GM20431 (cell line): ENCODE data around the gene MATCAP1.

Experiments used
- in situ Hi-C: fragments of 300-500 bp; cut with MseI, MboI; formaldehyde crosslinking; loops from one replicate; pipeline ENCODE4 v1.15.0; 2020; ENCODE audit warnings: low sequenced_read_pairs; ENCODE audit not compliant: unreplicated experiment

The MATCAP1 gene

DNA sequence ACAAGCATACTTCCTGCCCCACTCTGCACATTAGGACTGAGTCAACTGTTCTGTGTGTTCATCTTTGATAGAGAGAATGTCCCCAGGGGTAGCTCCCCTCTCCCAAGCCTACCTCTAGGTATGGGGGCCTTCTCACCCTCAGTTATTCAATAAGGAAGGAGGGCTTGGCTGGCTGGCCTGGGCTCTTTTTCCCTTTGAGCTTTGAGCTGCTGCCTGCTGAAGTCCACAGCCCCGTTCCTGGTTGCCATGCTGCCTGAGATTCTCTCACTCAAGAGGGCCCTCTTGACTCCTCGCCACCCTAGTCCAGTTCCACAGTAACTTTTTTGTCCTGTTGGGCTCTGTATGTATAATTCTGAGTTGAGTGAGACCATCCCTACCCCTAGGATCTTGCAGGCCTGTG is 38.0 kb downstream of the MATCAP1 start:
- in situ Hi-C loops, result no loop called here

DNA sequence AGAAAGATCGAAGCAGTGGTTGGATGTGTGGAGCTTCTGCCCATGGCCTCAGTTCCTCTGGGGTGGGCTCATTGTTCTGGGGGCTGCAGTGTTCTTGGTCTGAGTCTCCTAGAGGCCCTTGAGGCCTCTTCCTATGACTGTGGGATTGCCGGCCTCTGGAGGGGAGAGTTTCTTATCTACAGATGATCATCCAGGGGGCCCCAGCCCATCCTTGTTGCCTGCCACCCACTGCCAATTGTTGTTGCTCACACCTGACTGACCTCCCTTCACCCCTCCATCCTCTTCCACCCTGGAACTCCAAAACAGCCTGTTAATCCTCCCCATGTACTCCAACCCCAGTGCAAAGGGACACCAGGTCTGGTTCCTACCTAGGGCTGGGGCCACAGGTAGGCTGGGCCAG is 38.8 kb downstream of the MATCAP1 start:
- in situ Hi-C loops, result no loop called here

DNA sequence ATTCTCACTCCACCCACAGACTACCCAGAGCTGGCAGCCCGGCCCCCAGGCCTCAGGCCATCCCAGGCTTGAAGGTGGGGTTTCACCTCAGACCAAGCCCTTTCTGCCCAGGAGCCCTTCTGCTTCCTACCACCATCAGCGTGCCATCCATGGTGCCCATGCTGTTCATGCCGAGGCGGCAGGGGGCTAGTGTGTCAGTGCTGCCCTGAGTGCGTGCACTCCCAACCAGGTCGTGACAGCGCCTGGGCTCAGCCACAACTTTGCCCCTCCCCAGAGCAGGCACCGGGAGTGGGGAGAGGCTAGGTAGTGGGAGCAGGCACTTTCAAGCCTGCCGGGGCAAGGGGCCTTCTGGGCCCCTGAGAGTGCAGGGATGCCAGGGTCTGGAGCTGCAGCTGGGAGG is 41.4 kb downstream of the MATCAP1 start:
- in situ Hi-C loops, result no loop called here

DNA sequence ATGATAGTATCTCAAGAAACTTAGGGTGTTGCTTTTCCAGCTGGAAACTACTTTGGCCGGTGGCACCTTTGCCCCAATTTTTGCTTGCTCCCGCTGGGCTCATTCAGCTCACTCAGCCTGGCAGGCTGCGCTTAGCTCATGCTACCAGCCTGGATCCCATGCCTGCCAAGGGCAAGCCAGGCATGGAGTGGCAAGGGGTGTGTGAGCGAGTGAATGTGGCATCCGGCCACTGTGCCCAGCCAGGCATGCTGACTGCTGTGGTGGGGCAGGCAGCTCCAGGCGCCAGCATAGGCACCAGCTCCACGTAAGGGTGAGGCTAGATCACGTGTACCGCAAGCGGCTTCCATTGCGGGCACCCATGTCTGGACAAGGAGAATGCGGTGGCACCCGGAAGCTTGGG is 42.4 kb downstream of the MATCAP1 start:
- in situ Hi-C loops, result no loop called here

DNA sequence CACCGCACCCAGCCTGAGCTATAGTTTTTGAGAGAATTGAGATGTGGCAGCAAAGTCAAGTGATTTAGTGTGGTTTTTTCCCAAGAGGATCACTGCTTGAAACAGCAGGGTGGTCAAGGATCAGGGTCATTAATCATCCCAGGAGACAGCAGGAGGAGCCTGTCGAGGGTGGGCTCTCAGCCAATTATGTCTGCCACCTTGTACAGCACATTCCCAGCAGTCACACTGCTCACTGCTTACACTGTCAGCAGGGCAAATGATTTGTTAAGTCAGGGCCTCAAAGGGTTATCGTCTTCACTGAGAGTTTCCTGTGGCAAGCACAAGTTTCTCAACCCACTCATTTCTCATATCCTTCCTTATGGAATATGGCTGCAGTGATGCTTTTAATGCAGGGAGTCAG is 46.2 kb downstream of the MATCAP1 start:
- in situ Hi-C loops, result no loop called here

DNA sequence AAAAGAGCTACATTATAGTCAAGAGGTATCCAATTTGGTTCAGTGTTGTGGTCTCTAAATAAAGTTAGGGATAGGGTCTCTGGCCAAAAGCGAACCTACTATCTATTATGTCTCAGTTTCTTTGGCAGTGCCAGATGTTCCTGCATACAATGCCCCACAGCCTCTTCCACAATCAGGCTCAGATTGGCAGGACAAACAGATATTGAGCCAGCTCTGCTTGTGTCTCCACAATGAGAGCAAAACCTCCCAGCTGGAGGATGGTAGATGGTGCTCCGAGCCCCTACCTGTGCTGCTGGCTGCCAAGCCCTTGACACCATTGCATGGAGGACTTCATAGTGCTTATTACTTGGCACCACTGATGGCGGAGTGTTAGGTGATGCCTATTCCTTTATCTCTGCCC is 54.3 kb downstream of the MATCAP1 start:
- in situ Hi-C loops, result no loop called here

DNA sequence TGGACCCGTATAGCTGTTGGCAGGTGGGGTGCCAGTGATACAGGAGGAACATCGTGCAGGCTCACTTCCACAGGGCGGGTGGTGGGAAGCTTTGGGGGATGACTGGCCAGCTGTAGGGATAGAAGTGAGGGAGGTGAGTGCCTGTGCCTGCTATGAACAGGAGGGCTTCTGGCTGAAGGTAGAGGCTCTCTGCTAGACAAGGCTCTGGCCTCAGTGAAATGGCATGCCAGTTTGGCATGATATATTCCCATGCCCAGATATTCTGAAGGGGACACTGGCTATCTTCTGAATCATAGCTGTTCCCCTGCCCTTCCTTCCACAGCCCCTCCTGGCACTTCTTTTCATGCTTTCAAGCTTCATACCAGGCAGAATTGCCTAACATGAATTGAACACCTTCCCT is 54.9 kb downstream of the MATCAP1 start:
- in situ Hi-C loops, result no loop called here

DNA sequence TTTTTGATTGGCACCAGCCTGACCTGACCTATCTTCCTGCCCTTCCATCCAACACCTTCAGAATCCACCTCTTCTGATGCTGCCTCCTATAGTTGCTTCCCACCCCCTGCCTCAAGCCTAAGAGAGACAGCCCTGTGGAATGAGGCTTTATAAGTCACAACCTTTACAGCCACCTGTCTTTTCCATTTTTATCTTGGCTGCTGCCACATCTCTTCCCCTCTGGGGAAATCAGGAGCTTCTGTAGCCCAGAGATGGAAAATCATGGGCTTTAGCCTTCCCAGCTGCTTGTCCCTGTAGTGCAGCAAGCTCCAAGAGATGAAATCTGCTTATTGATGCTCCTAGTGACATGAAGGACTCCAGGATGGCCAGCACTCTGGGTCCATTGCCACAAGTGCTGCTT is 55.3 kb downstream of the MATCAP1 start:
- in situ Hi-C loops, result no loop called here
